IMR-90 (cell line): Measurements from ENCODE around the gene RNF223. TPM values are rescaled to one million over a fixed set of nuclear protein-coding genes. Genes with fewer than 3 reads are reported as not detected.

Experiments
- ATAC-seq: fragments of 200-7000 bp; cut with Tn5 transposase; 2 replicates; pipeline ENCODE4 v1.9.1; 2020; ENCODE audit warnings: low read depth, mild to moderate bottlenecking, moderate library complexity
- BruUV-seq: library from RNA; stranded (reverse); fragments of 400-500 nt; replicated peaks from 2 replicates; lab custom pipeline; 2021; lab: Mats Ljungman, UMichigan
- CTCF ChIA-PET: fragments of 300-600 bp; formaldehyde crosslinking; extraction: SDS; loops from one replicate; lab custom pipeline; 2021; ENCODE audit warnings: antibody characterized with exemption; lab: Yijun Ruan, JAX
- POLR2A ChIA-PET: fragments of 300-600 bp; sonication (Branson Sonifier 250); formaldehyde crosslinking; loops from one replicate; lab custom pipeline; 2022; ENCODE audit warnings: antibody characterized with exemption; ENCODE audit not compliant: unreplicated experiment; lab: Charles Lee
- DNase-seq: peaks from one replicate; pipeline ENCODE4 v3.0.0; 2013
- H2AFZ ChIP-seq: replicated peaks from 2 replicates; pipeline ENCODE3; 2013; ENCODE audit warnings: low read length, mild to moderate bottlenecking; ENCODE audit not compliant: poor library complexity
- H2AK5ac ChIP-seq: 2 replicates; pipeline ENCODE4 v1.6.1; 2013; ENCODE audit warnings: low read depth, low read length, inconsistent platforms
- H2AK9ac ChIP-seq: replicated peaks from 2 replicates; pipeline ENCODE3; 2013; ENCODE audit warnings: mild to moderate bottlenecking, low read depth, low read length, moderate library complexity; ENCODE audit not compliant: poor library complexity
- H2BK120ac ChIP-seq: 2 replicates; pipeline ENCODE4 v1.6.1; 2013; ENCODE audit warnings: low read depth, low read length, inconsistent platforms
- H2BK15ac ChIP-seq: 3 replicates; pipeline ENCODE4 v1.6.1; 2013; ENCODE audit warnings: low read depth, low read length, inconsistent platforms
- H2BK20ac ChIP-seq: 2 replicates; pipeline ENCODE4 v1.6.1; 2013; ENCODE audit warnings: low read depth, mild to moderate bottlenecking, inconsistent platforms, low read length, moderate library complexity
- H2BK5ac ChIP-seq: 2 replicates; pipeline ENCODE4 v1.6.1; 2013; ENCODE audit warnings: mild to moderate bottlenecking, low read depth, low read length, inconsistent platforms; ENCODE audit not compliant: poor library complexity, severe bottlenecking
- H3K14ac ChIP-seq: replicated peaks from 2 replicates; pipeline ENCODE4 v1.6.1; 2013; ENCODE audit warnings: low read depth, low read length, inconsistent platforms
- H3K18ac ChIP-seq: 2 replicates; pipeline ENCODE4 v1.6.1; 2013; ENCODE audit warnings: low read depth, low read length, control low read depth
- H3K23ac ChIP-seq: 2 replicates; pipeline ENCODE4 v1.6.1; 2013; ENCODE audit warnings: low read depth, low read length, inconsistent platforms
- H3K27ac ChIP-seq: 2 replicates; pipeline ENCODE4 v1.5.1; 2013; ENCODE audit warnings: mild to moderate bottlenecking, control low read depth, low read length; ENCODE audit not compliant: insufficient read depth
- H3K27me3 ChIP-seq: 2 replicates; pipeline ENCODE4 v1.6.1; 2013; ENCODE audit warnings: low read length; ENCODE audit not compliant: control insufficient read depth, insufficient read depth
- H3K36me3 ChIP-seq: 2 replicates; pipeline ENCODE4 v1.6.1; 2013; ENCODE audit warnings: low read length, mixed read lengths; ENCODE audit not compliant: control insufficient read depth, insufficient read depth
- H3K4ac ChIP-seq: 2 replicates; pipeline ENCODE4 v1.6.1; 2013; ENCODE audit warnings: low read depth, low read length, inconsistent platforms
- H3K4me1 ChIP-seq: 2 replicates; pipeline ENCODE4 v1.6.1; 2013; ENCODE audit warnings: low read length, mixed read lengths; ENCODE audit not compliant: control insufficient read depth, insufficient read depth
- H3K4me2 ChIP-seq: 2 replicates; pipeline ENCODE4 v1.6.1; 2013; ENCODE audit warnings: low read depth, mild to moderate bottlenecking, control low read depth, low read length, moderate library complexity
- H3K4me3 ChIP-seq: 2 replicates; pipeline ENCODE4 v1.5.1; 2013; ENCODE audit warnings: low read depth, mild to moderate bottlenecking, control low read depth, low read length, moderate library complexity; ENCODE audit not compliant: insufficient read depth
- H3K56ac ChIP-seq: 2 replicates; pipeline ENCODE4 v1.6.1; 2013; ENCODE audit warnings: low read length, inconsistent platforms; ENCODE audit not compliant: insufficient read depth; ENCODE audit errors: extremely low read depth
- H3K79me1 ChIP-seq, 2 experiments: 2 replicates each; pipeline ENCODE4 v1.6.1; 2013; ENCODE audit warnings: low read length in 2 of 2, inconsistent platforms in 1 of 2, low read depth in 1 of 2
- H3K9ac ChIP-seq: 2 replicates; pipeline ENCODE4 v1.6.1; 2013; ENCODE audit warnings: low read depth, low read length, control low read depth
- H3K9me1 ChIP-seq: 2 replicates; pipeline ENCODE4 v1.6.1; 2013; ENCODE audit warnings: low read length, inconsistent platforms; ENCODE audit not compliant: insufficient read depth
- H3K9me3 ChIP-seq: 2 replicates; pipeline ENCODE4 v1.6.1; 2013; ENCODE audit warnings: low read length; ENCODE audit not compliant: control insufficient read depth, insufficient read depth
- H4K20me1 ChIP-seq: 2 replicates; pipeline ENCODE4 v1.6.1; 2013; ENCODE audit warnings: low read length, inconsistent platforms; ENCODE audit not compliant: insufficient read depth
- H4K5ac ChIP-seq: 2 replicates; pipeline ENCODE4 v1.6.1; 2013; ENCODE audit warnings: mild to moderate bottlenecking, low read depth, low read length, control low read depth
- H4K8ac ChIP-seq, 2 experiments: 2 replicates each; pipeline ENCODE4 v1.6.1; 2013; ENCODE audit warnings: low read depth in 2 of 2, low read length in 2 of 2, control low read depth in 1 of 2, inconsistent platforms in 1 of 2
- H4K91ac ChIP-seq: 2 replicates; pipeline ENCODE4 v1.6.1; 2013; ENCODE audit warnings: low read depth, low read length, inconsistent platforms; ENCODE audit not compliant: insufficient read depth
- BHLHE40 ChIP-seq: fragments of 150-350 bp; IDR thresholded peaks from 2 replicates; pipeline ENCODE4 v1.6.1; 2016; ENCODE audit warnings: mild to moderate bottlenecking, low read depth, low read length
- CEBPB ChIP-seq: IDR thresholded peaks from 2 replicates; pipeline ENCODE4 v1.6.1; 2012; ENCODE audit warnings: low read depth, low read length, improper control_type of control experiment
- ELK1 ChIP-seq: fragments of 150-350 bp; IDR thresholded peaks from 2 replicates; pipeline ENCODE4 v1.6.1; 2016; ENCODE audit warnings: low read depth, mild to moderate bottlenecking, low read length, moderate library complexity, borderline replicate concordance
- FOS ChIP-seq: fragments of 150-350 bp; IDR thresholded peaks from 2 replicates; pipeline ENCODE4 v1.6.1; 2016; ENCODE audit warnings: low read depth, low read length
- MAFK ChIP-seq: IDR thresholded peaks from 2 replicates; pipeline ENCODE4 v1.6.1; 2012; ENCODE audit warnings: low read depth, low read length, improper control_type of control experiment
- MAZ ChIP-seq: IDR thresholded peaks from 2 replicates; pipeline ENCODE4 v1.6.1; 2012; ENCODE audit warnings: low read depth, mild to moderate bottlenecking, low read length, improper control_type of control experiment, moderate library complexity, borderline replicate concordance
- MXI1 ChIP-seq: IDR thresholded peaks from 2 replicates; pipeline ENCODE4 v1.6.1; 2012; ENCODE audit warnings: low read depth, mild to moderate bottlenecking, low read length, moderate library complexity, borderline replicate concordance
- POLR2A ChIP-seq: IDR thresholded peaks from 2 replicates; pipeline ENCODE4 v1.6.1; 2012; ENCODE audit warnings: mild to moderate bottlenecking, low read depth, low read length
- RAD21 ChIP-seq: IDR thresholded peaks from 2 replicates; pipeline ENCODE4 v1.6.1; 2012; ENCODE audit warnings: low read length, improper control_type of control experiment
- RCOR1 ChIP-seq: IDR thresholded peaks from 2 replicates; pipeline ENCODE4 v1.6.1; 2012; ENCODE audit warnings: mild to moderate bottlenecking, low read length, improper control_type of control experiment; ENCODE audit not compliant: insufficient replicate concordance
- RFX5 ChIP-seq: IDR thresholded peaks from 2 replicates; pipeline ENCODE4 v1.8.0; 2012; ENCODE audit warnings: low read depth, mild to moderate bottlenecking, low read length, moderate library complexity
- SMC3 ChIP-seq: fragments of 150-350 bp; IDR thresholded peaks from 2 replicates; pipeline ENCODE4 v1.6.1; 2016; ENCODE audit warnings: low read depth, mild to moderate bottlenecking, antibody characterized with exemption, low read length, moderate library complexity
- WGBS, 2 experiments: methylation state at CpG; one replicate each; pipeline versions ENCODE4 v1.1.5 to v1.1.7; 2013; ENCODE audit warnings: missing lambda C conversion rate in 2 of 2; ENCODE audit not compliant: insufficient read length in 1 of 2; ENCODE audit errors: extremely low coverage in 2 of 2; 5-methylcytosine and 5-hydroxymethylcytosine counted together
- dilution Hi-C: fragments of 300-500 bp; cut with HindIII; formaldehyde crosslinking; loops from one replicate; pipeline ENCODE4 v1.14.3; 2018; ENCODE audit warnings: low sequenced_read_pairs; ENCODE audit not compliant: unreplicated experiment
- in situ Hi-C: fragments of 300-500 bp; cut with MboI; formaldehyde crosslinking; loops from 3 replicates; pipeline ENCODE4 v1.14.3; 2019; ENCODE audit warnings: low sequenced_read_pairs, inconsistent platforms, mixed read lengths
- intact Hi-C: fragments of 100-400 bp; cut with micrococcal nuclease; formaldehyde crosslinking; loops from 2 replicates; pipeline ENCODE4 v1.10.0; 2022
- polyA plus RNA-seq, 3 experiments: library from polyadenylated mRNA; depleted of rRNA; stranded (reverse); fragments of >200 nt; gene quantifications; 2 replicates each; pipeline ENCODE4 v1.2.3, GENCODE V29; 2012; ENCODE audit warnings: low replicate concordance in 1 of 3
- total RNA-seq: library from RNA; depleted of rRNA; stranded (reverse); fragments of >200 nt; gene quantifications from 2 replicates; pipeline ENCODE4 v1.2.3, GENCODE V29; 2012
- TF ChIP-seq, protein P1 (sequence below): fragments of 150-350 bp; IDR thresholded peaks from 2 replicates; pipeline ENCODE4 v1.6.1; 2017; ENCODE audit warnings: mild to moderate bottlenecking, antibody characterized with exemption, low read length, low read depth
- TF ChIP-seq, protein P2 (sequence below): conservative IDR thresholded peaks from 2 replicates; pipeline ENCODE4 v1.5.1; 2012; ENCODE audit warnings: mild to moderate bottlenecking, low read depth, low read length, improper control_type of control experiment

Gene RNF223
- total and polyA plus RNA-seq, 2 of the 4 experiments (the other 2 are of a cell fraction) = not detected

DNA sequence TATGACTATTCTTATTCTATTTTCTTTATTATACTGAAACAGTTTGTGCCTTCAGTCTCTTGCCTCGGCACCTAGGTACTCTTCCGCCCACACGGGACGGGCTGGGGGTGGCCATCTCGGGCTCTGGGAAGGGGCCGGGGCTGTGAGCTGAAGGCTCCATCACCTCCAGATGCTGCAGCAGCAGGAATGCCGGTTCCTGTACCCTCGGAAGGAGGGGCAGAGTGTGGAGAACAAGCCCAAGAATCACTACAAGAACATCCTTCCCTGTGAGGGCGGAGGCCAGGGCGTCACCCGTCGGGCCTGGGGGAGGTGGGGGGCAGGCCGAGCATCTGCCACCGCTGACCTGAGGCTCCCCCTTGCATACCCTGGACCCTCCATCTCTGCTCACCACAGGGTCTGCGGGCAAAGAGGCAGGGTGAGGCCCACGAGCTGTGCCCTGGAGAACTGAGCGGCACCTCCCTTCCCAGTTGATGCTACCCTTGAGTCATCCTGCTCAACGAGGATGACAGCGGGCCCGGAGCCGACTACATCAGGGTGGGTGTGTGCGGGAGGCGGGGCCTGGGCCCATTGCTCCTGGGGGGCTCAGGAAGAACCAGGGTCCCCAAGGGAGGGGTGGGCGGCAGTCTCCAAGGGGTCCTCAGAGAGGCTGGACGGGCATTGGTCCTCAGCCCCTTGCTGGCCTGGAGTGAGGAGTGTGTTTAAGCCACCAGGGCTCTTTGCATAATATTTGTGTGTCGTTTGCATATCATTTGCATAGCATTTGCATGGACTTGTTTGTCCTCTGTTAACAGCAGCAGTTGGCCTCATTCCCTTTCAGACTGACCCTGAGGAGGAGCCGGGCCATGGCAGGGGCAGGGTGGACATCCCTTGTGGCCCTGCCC is 7.5 kb downstream of the RNF223 start:
- WGBS, 2 experiments = 93% methylated on average over 4 of the region's 27 CpGs; no CpG with 5 or more reads in 1 of the 2 experiments
- H2AFZ ChIP-seq = no peak overlapping the region
- no peak overlapping the region for H4K91ac ChIP-seq
- H3K56ac ChIP-seq = no peak overlapping the region
- no peak overlapping the region for H3K23ac ChIP-seq
- no peak overlapping the region for H2BK15ac ChIP-seq
- 0 out of 2 replicates have a peak, but pooled peaks cover 4% of the 10 kb centered on the region for H3K9me1 ChIP-seq
- no peak for DNase-seq
- POLR2A ChIA-PET = no interaction called here
- peak overlapping the region; percentile 16; the same call in 1 of the 2 replicates for H2AK5ac ChIP-seq
- H4K8ac ChIP-seq = no peak overlapping the region
- H3K14ac ChIP-seq = no peak overlapping the region
- H3K9ac ChIP-seq = no peak overlapping the region
- H3K4me1 ChIP-seq = peaks cover 15% of the 10 kb centered on the region
- no peak overlapping the region for H2BK5ac ChIP-seq
- H3K36me3 ChIP-seq = no peaks in the 10 kb centered on the region
- H3K4ac ChIP-seq = no peak overlapping the region
- peak overlapping the region; percentile 72 for H2AK9ac ChIP-seq
- no peak overlapping the region for H3K4me3 ChIP-seq
- H3K27ac ChIP-seq = no peak overlapping the region
- dilution Hi-C loops (no loop called here), intact Hi-C loops (no loop called here), in situ Hi-C loops (no loop called here)
- no peak overlapping the region for H3K18ac ChIP-seq
- no peak overlapping the region for H3K4me2 ChIP-seq
- H4K5ac ChIP-seq = no peak overlapping the region
- H4K20me1 ChIP-seq = no peaks in the 10 kb centered on the region
- H2BK20ac ChIP-seq = no peak overlapping the region
- 0 out of 4 replicates have a peak, but pooled peaks cover 0 to 4% of the 10 kb centered on the region in 2 experiments for H3K79me1 ChIP-seq
- BruUV-seq = no TSS peak
- no peaks in the 10 kb centered on the region; the same call in 1 of the 2 replicates for H3K27me3 ChIP-seq
- CTCF ChIA-PET = no interaction called here
- ATAC-seq = no peak
- H3K9me3 ChIP-seq = no peaks in the 10 kb centered on the region
- no peak overlapping the region for H2BK120ac ChIP-seq
- no peak for TF ChIP-seq RFX5
- TF ChIP-seq FOS = no peak
- no peak for TF ChIP-seq RCOR1
- no peak for TF ChIP-seq SMC3
- TF ChIP-seq, protein P1, sequence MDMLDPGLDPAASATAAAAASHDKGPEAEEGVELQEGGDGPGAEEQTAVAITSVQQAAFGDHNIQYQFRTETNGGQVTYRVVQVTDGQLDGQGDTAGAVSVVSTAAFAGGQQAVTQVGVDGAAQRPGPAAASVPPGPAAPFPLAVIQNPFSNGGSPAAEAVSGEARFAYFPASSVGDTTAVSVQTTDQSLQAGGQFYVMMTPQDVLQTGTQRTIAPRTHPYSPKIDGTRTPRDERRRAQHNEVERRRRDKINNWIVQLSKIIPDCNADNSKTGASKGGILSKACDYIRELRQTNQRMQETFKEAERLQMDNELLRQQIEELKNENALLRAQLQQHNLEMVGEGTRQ = no peak
- no peak for TF ChIP-seq BHLHE40
- no peak for TF ChIP-seq POLR2A
- no peak for TF ChIP-seq RAD21
- TF ChIP-seq, protein P2, sequence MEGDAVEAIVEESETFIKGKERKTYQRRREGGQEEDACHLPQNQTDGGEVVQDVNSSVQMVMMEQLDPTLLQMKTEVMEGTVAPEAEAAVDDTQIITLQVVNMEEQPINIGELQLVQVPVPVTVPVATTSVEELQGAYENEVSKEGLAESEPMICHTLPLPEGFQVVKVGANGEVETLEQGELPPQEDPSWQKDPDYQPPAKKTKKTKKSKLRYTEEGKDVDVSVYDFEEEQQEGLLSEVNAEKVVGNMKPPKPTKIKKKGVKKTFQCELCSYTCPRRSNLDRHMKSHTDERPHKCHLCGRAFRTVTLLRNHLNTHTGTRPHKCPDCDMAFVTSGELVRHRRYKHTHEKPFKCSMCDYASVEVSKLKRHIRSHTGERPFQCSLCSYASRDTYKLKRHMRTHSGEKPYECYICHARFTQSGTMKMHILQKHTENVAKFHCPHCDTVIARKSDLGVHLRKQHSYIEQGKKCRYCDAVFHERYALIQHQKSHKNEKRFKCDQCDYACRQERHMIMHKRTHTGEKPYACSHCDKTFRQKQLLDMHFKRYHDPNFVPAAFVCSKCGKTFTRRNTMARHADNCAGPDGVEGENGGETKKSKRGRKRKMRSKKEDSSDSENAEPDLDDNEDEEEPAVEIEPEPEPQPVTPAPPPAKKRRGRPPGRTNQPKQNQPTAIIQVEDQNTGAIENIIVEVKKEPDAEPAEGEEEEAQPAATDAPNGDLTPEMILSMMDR = no peak
- TF ChIP-seq MAZ = no peak
- no peak for TF ChIP-seq MXI1
- no peak for TF ChIP-seq MAFK
- no peak for TF ChIP-seq CEBPB
- TF ChIP-seq ELK1 = no peak
